ENCODE measurements around the gene NRG4. TPM values are rescaled to one million over a fixed set of nuclear protein-coding genes. Genes with fewer than 3 reads are reported as not detected.

The NRG4 gene
- total RNA-seq, 3 donors from 2014 or later, result 0.15 TPM; not detected in 2

DNA sequence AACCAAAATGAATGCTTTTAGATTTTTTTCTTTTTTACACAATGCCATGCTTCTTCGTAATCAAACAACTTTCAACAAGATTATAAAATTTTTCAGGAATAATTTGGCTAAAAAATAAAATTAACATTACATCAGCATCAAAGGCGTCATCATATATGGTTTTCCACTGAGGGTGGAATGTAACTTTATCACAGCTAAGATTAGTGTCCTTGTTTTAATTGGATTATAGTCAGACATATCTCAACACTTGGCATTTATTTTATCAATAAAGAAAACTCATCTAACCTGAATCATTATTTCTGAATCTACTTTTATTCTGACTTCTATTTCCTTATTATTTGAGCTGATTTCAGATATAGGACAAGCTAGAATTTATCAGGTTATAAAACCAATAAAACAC is 1.6 kb downstream of the NRG4 start:
- H3K9me3 ChIP-seq, result no peaks in the 10 kb centered on the region
- no peaks in the 10 kb centered on the region for H3K27me3 ChIP-seq
- DNase-seq (ENCODE audit: low spot score in 2 of 2), result no peak
- no peak overlapping the region for H3K4me3 ChIP-seq
- TF ChIP-seq POLR2AphosphoS5 (IDR thresholded peaks at IDR 0.05) (no peak), POLR2A (IDR thresholded peaks at IDR 0.05) (no peak)
- TF ChIP-seq, protein P1, sequence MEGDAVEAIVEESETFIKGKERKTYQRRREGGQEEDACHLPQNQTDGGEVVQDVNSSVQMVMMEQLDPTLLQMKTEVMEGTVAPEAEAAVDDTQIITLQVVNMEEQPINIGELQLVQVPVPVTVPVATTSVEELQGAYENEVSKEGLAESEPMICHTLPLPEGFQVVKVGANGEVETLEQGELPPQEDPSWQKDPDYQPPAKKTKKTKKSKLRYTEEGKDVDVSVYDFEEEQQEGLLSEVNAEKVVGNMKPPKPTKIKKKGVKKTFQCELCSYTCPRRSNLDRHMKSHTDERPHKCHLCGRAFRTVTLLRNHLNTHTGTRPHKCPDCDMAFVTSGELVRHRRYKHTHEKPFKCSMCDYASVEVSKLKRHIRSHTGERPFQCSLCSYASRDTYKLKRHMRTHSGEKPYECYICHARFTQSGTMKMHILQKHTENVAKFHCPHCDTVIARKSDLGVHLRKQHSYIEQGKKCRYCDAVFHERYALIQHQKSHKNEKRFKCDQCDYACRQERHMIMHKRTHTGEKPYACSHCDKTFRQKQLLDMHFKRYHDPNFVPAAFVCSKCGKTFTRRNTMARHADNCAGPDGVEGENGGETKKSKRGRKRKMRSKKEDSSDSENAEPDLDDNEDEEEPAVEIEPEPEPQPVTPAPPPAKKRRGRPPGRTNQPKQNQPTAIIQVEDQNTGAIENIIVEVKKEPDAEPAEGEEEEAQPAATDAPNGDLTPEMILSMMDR (IDR thresholded peaks at IDR 0.05), result no peak
- H3K36me3 ChIP-seq, result no peaks in the 10 kb centered on the region
- no peak overlapping the region for H3K27ac ChIP-seq
- intact Hi-C loops (cut with DNase I; ENCODE audit: low total_unique reads), result no loop called here
- no peaks in the 10 kb centered on the region for H3K4me1 ChIP-seq

- Histone ChIP-seq H3K4me3 (no peak overlapping the region), H3K4me1 (no peaks in the 10 kb centered on the region), H3K27ac (no peak overlapping the region), H3K27me3 (no peaks in the 10 kb centered on the region), H3K36me3 (no peaks in the 10 kb centered on the region), H3K9me3 (no peaks in the 10 kb centered on the region)
- no peak for DNase-seq (ENCODE audit: low spot score in 2 of 2)
- TF ChIP-seq, protein P1 (IDR thresholded peaks at IDR 0.05), result no peak
- TF ChIP-seq POLR2AphosphoS5 (IDR thresholded peaks at IDR 0.05) (no peak), POLR2A (IDR thresholded peaks at IDR 0.05) (no peak)
- intact Hi-C loops (cut with DNase I; ENCODE audit: low total_unique reads), result no loop called here
Observed at GRCh38 chr15:76006136-76006778, 6.0 kb downstream of the NRG4 start.

- DNase-seq (ENCODE audit: low spot score in 2 of 2), result no peak
- intact Hi-C loops (cut with DNase I; ENCODE audit: low total_unique reads), result no loop called here
- Histone ChIP-seq H3K27ac (no peak overlapping the region), H3K36me3 (no peaks in the 10 kb centered on the region), H3K4me3 (no peak overlapping the region), H3K9me3 (no peaks in the 10 kb centered on the region), H3K4me1 (no peaks in the 10 kb centered on the region), H3K27me3 (no peaks in the 10 kb centered on the region)
- no peak for TF ChIP-seq POLR2A (IDR thresholded peaks at IDR 0.05)
- TF ChIP-seq, protein P1 (IDR thresholded peaks at IDR 0.05), result no peak
- no peak for TF ChIP-seq POLR2AphosphoS5 (IDR thresholded peaks at IDR 0.05)
Observed at GRCh38 chr15:76003364-76003763, 8.9 kb downstream of the NRG4 start.

- no peak for DNase-seq (ENCODE audit: low spot score in 2 of 2)
- H3K4me1 ChIP-seq, result no peaks in the 10 kb centered on the region
Observed at GRCh38 chr15:75995611-75996010, 16.6 kb downstream of the NRG4 start.

DNA sequence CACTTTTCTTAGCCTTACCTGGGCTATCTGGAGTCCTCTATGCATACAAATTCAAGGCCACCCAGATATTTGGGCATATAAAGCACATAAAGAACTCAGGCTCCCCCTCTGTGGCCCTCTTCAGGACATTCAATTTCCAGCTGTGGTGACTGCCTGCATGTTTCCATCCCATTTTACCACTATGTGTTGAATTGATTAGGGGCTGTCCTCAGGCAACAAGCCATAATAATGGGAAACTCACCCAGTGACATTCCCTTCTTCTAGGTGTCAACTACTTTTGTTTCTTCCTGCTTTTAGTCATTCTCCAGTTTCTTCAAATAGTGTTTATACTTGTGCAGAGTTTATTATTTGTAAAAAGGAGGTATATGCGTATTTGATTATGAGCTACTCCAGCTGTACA is 18.0 kb downstream of the NRG4 start:
- Histone ChIP-seq H3K36me3 (no peaks in the 10 kb centered on the region), H3K4me1 (no peaks in the 10 kb centered on the region), H3K9me3 (peaks cover 0 to 11% of the 10 kb centered on the region in 2 donors), H3K27me3 (no peaks in the 10 kb centered on the region), H3K4me3 (no peak overlapping the region), H3K27ac (no peak overlapping the region)
- TF ChIP-seq POLR2AphosphoS5 (IDR thresholded peaks at IDR 0.05) (no peak), POLR2A (IDR thresholded peaks at IDR 0.05) (no peak)
- TF ChIP-seq, protein P1 (IDR thresholded peaks at IDR 0.05), result no peak
- DNase-seq (ENCODE audit: low spot score in 2 of 2), result no peak
- intact Hi-C loops (cut with DNase I; ENCODE audit: low total_unique reads), result loop anchor here (10.0 kb wide), 1 partner anchor 1009 kb away; no protein-coding TSS in a partner anchor

More at GRCh38 chr15:75995611-75996010, 16.6 kb downstream of the NRG4 start:
- TF ChIP-seq, protein P1 (IDR thresholded peaks at IDR 0.05), result no peak
- no peak for TF ChIP-seq POLR2AphosphoS5 (IDR thresholded peaks at IDR 0.05)
- no peak for TF ChIP-seq POLR2A (IDR thresholded peaks at IDR 0.05)
- Histone ChIP-seq H3K36me3 (no peaks in the 10 kb centered on the region), H3K27ac (no peak overlapping the region), H3K9me3 (peaks cover 0 to 11% of the 10 kb centered on the region in 2 donors), H3K4me3 (no peak overlapping the region), H3K27me3 (no peaks in the 10 kb centered on the region)
- intact Hi-C loops (cut with DNase I; ENCODE audit: low total_unique reads), result loop anchor here (10.0 kb wide), 1 partner anchor 1011 kb away; no protein-coding TSS in a partner anchor
